ENCODE measurements around the gene SLC45A1.

The SLC45A1 gene

DNA sequence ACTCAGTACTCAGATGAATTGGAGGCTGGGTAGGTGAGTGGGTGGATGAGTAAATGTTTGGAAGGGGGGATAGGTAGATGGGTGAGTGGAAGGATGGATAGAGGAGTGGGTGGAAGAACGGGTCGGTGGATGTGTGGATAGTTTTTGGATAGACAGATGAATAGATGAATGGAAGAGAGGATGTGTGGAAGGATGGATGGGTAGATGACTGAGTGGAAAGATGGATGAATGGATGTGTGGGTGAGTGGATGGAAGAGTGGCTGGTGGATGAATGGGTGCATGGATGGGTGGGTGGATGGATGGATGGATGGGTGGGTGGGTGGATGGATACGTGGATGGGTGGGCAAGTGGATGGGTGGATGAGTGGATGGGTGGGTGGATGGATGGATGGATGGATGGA is 3.7 kb downstream of the SLC45A1 start:
- no peak overlapping the region for H3K4me3 ChIP-seq (ENCODE audit: low read depth, low read length)
- TF ChIP-seq CTCF (conservative IDR thresholded peaks at IDR 0.05; ENCODE audit: low read depth, low read length) = no peak
- DNase-seq (ENCODE audit: low read depth) = no peak

- TF ChIP-seq CTCF (conservative IDR thresholded peaks at IDR 0.05; ENCODE audit: low read depth, low read length) = no peak
- no peak overlapping the region for H3K4me3 ChIP-seq (ENCODE audit: low read depth, low read length)
- DNase-seq (ENCODE audit: low read depth) = no peak
Observed at GRCh38 chr1:8323706-8324105, 5.8 kb downstream of the SLC45A1 start.

GRCh38 chr1:8324176-8324810 is 6.4 kb downstream of the SLC45A1 start:
- H3K4me3 ChIP-seq (ENCODE audit: low read depth, low read length) = no peak overlapping the region
- no peak for DNase-seq (ENCODE audit: low read depth)
- TF ChIP-seq CTCF (conservative IDR thresholded peaks at IDR 0.05; ENCODE audit: low read depth, low read length) = no peak

DNA sequence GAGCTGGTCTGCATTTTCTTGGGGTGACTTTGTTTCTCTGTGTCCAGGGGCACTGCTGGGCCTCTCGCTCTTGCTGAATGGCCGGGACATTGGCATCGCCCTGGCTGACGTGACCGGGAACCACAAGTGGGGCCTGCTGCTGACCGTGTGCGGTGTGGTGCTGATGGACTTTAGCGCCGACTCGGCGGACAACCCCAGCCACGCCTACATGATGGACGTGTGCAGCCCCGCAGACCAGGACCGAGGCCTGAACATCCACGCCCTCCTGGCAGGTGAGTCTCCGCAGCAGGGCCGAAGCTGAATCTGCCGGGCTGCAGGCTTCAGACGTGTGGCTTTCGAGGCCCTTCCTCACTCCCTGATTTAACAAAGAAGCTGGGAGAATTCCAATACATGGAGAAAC is 7.9 kb downstream of the SLC45A1 start:
- DNase-seq (ENCODE audit: low read depth) = no peak
- H3K4me3 ChIP-seq (ENCODE audit: low read depth, low read length) = no peak overlapping the region
- TF ChIP-seq CTCF (conservative IDR thresholded peaks at IDR 0.05; ENCODE audit: low read depth, low read length) = no peak

DNA sequence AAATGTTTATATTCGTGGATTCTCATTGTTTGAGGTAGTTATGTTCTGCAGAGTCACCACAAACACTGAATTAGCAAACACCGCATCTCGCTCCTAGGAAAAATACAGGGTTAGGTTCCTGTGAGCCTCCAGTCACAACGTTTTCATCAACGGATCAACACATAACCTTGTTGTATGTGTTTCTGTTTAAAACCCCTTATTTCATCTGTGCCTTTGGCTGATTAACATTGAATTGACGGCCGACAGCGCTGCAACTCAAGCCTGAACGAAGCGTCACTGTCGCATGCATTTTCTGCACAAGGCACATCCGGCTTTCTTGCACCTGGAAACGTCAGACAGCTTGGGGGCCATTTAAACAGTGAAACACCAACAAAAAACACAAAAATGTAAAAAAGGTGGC is 8.4 kb downstream of the SLC45A1 start:
- H3K4me3 ChIP-seq (ENCODE audit: low read depth, low read length) = no peak overlapping the region
- TF ChIP-seq CTCF (conservative IDR thresholded peaks at IDR 0.05; ENCODE audit: low read depth, low read length) = no peak
- no peak for DNase-seq (ENCODE audit: low read depth)

DNA sequence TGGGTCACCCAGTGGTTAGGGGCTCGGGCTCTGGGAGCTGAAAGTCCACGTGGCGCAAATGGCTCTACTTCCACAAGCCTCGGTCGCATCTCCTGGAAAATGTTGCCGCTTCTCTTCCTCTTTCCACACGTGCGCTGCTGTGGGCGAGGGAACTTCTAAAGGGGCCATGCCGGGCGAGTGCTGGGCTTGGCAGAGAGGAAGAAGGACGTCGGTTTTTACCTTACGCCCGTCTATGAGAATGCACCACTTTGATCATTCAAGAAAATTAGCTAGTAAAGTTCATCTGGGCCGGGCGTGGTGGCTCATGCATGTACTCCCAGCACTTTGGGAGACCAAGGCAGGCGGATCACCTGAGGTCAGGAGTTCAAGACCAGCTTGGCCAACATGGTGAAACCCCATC is 10.4 kb downstream of the SLC45A1 start:
- H3K4me3 ChIP-seq (ENCODE audit: low read depth, low read length) = no peak overlapping the region
- no peak for TF ChIP-seq CTCF (conservative IDR thresholded peaks at IDR 0.05; ENCODE audit: low read depth, low read length)
- DNase-seq (ENCODE audit: low read depth) = no peak

GRCh38 chr1:8329439-8329838 is 11.5 kb downstream of the SLC45A1 start:
- H3K4me3 ChIP-seq (ENCODE audit: low read depth, low read length) = no peak overlapping the region
- TF ChIP-seq CTCF (conservative IDR thresholded peaks at IDR 0.05; ENCODE audit: low read depth, low read length) = no peak
- DNase-seq (ENCODE audit: low read depth) = no peak
